MCF 10A (cell line): ENCODE results near the gene F7. TPM values are rescaled to one million over a fixed set of nuclear protein-coding genes. Genes with fewer than 3 reads are reported as not detected.

Experiments used
- BruUV-seq: library from RNA; stranded (reverse); fragments of 400-500 nt; replicated peaks from 2 replicates; lab custom pipeline; 2021; lab: Mats Ljungman, UMichigan
- CTCF ChIA-PET: fragments of 300-600 bp; sonication (Branson Sonifier 250); formaldehyde crosslinking; extraction: SDS; loops from one replicate; lab custom pipeline; 2021; ENCODE audit warnings: antibody characterized with exemption, inconsistent platforms; lab: Yijun Ruan, JAX
- POLR2A ChIA-PET: fragments of 300-600, 350-650 bp; sonication (Branson Sonifier 250); formaldehyde crosslinking; extraction: SDS; loops from one replicate; lab custom pipeline; 2020; ENCODE audit warnings: antibody characterized with exemption, inconsistent platforms; lab: Yijun Ruan, JAX
- DNase-seq: peaks from one replicate; pipeline ENCODE4 v3.0.0-alpha.2; 2018; ENCODE audit not compliant: unreplicated experiment
- H3K27ac Mint-ChIP-seq: one replicate; pipeline ENCODE4 v1.8.0; 2022; ENCODE audit warnings: mild to moderate bottlenecking, low read depth, mixed read lengths; ENCODE audit not compliant: unreplicated experiment
- H3K27me3 Mint-ChIP-seq: one replicate; pipeline ENCODE4 v1.8.0; 2022; ENCODE audit warnings: mixed read lengths; ENCODE audit not compliant: insufficient read depth, unreplicated experiment
- H3K36me3 Mint-ChIP-seq: one replicate; pipeline ENCODE4 v1.8.0; 2022; ENCODE audit warnings: mild to moderate bottlenecking, moderate library complexity, mixed read lengths; ENCODE audit not compliant: insufficient read depth, unreplicated experiment
- H3K4me1 Mint-ChIP-seq: one replicate; pipeline ENCODE4 v1.8.0; 2022; ENCODE audit warnings: mixed read lengths; ENCODE audit not compliant: insufficient read depth, unreplicated experiment
- H3K4me3 Mint-ChIP-seq: one replicate; pipeline ENCODE4 v1.8.0; 2022; ENCODE audit warnings: mild to moderate bottlenecking, moderate library complexity, mixed read lengths; ENCODE audit not compliant: unreplicated experiment
- H3K9me3 Mint-ChIP-seq: one replicate; pipeline ENCODE4 v1.8.0; 2022; ENCODE audit warnings: mixed read lengths; ENCODE audit not compliant: unreplicated experiment
- intact Hi-C: fragments of 100-400 bp; cut with micrococcal nuclease; formaldehyde crosslinking; loops from 2 replicates; pipeline ENCODE4 v1.14.1; 2022
- total RNA-seq: library from RNA; stranded (reverse); gene quantifications from 2 replicates; pipeline ENCODE4 v1.2.3, GENCODE V29; 2022
- TF ChIP-seq, protein P1 (sequence below): fragments of 200-600 bp; IDR thresholded peaks from one replicate; pipeline ENCODE4 v1.8.0; 2022; ENCODE audit warnings: antibody characterized with exemption, mild to moderate bottlenecking; ENCODE audit not compliant: unreplicated experiment

F7 gene
- total RNA-seq, 1 experiment from 2014 or later, result not detected

DNA sequence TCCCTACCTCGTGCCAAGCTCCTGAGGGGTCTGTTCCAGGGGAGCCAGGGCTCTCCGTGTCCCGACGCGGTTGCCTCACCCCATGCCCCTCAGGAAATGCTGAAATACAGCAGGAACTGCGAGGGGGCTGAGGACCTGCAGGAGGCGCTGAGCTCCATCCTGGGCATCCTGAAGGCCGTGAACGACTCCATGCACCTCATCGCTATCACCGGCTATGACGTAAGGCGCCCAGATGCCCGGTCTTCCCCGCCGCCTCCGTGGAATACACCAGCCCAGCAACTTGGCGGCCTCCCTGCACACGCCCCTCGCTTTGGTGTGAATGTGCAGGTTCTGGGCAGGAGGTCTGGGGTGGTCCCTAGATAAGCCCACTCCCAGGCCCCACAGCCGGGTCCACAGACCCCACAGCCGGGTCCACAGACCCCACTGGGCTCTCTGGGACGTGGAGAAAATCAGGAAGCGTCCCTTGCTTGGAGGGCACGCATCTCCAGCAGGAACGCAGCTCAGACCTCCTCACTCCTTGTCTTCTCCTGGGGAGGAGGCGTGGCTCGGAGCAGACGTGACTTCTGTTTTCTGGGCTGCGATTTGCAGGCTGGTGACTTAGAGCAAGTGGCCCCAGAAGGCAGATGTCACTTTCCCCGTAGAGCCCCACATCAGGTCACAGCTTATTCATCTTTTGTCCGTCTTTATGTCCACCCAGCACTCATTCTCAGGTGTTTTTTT lies 19.4 kb upstream of the F7 start:
- DNase-seq, result no peak
- intact Hi-C loops, result no loop called here
- no TSS peak for BruUV-seq
- H3K36me3 Mint-ChIP-seq, result no peaks in the 10 kb centered on the region
- no peaks in the 10 kb centered on the region for H3K4me1 Mint-ChIP-seq
- H3K27me3 Mint-ChIP-seq, result peaks cover 9% of the 10 kb centered on the region
- ChIA-PET CTCF (interaction anchor here (0.6 kb wide), 1 partner anchor 934 kb away, joined by 3 read pairs; no protein-coding TSS in a partner anchor), POLR2A (no interaction called here)
- TF ChIP-seq, protein P1, sequence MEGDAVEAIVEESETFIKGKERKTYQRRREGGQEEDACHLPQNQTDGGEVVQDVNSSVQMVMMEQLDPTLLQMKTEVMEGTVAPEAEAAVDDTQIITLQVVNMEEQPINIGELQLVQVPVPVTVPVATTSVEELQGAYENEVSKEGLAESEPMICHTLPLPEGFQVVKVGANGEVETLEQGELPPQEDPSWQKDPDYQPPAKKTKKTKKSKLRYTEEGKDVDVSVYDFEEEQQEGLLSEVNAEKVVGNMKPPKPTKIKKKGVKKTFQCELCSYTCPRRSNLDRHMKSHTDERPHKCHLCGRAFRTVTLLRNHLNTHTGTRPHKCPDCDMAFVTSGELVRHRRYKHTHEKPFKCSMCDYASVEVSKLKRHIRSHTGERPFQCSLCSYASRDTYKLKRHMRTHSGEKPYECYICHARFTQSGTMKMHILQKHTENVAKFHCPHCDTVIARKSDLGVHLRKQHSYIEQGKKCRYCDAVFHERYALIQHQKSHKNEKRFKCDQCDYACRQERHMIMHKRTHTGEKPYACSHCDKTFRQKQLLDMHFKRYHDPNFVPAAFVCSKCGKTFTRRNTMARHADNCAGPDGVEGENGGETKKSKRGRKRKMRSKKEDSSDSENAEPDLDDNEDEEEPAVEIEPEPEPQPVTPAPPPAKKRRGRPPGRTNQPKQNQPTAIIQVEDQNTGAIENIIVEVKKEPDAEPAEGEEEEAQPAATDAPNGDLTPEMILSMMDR, result no peak
- no peak overlapping the region for H3K27ac Mint-ChIP-seq
- H3K9me3 Mint-ChIP-seq, result no peaks in the 10 kb centered on the region
- H3K4me3 Mint-ChIP-seq, result no peak overlapping the region

DNA sequence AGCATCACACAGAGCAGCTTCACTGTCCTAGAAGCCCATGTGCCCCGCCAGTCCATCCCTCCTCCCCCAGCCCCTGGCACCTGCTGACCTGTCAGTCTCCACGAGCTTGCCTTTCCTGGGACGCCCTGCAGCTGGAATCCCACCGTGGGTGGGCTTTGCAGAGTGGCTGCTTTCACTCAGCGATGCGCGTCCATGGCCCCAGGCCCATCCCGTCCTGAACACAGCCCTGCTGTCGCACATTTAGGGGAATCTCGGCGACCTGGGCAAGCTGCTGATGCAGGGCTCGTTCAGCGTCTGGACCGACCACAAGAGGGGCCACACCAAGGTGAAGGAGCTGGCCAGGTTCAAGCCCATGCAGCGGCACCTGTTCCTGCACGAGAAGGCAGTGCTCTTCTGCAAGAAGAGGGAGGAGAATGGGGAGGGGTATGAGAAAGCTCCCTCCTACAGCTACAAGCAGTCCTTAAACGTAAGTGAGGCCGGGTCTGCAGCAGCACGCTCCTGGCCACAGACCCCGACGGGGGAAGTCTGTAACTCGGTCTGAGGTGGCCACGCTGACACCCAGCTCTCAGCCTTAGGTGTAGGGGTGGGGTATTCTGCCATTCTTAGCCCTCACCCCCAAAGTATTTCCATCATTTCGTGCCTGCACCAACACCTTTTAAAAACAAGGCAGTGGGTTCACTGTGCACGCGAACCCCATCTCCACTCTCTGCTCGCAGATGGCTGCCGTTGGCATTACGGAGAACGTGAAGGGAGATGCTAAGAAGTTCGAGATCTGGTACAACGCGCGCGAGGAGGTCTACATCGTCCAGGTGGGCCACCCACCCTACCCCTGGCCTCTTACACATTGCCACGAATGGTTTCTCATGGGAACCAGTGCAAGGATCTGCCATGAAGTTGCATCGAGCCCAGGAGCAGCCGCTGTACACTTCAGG lies 18.3 kb upstream of the F7 start:
- Mint-ChIP-seq H3K27me3 (peaks cover 11% of the 10 kb centered on the region), H3K4me1 (no peaks in the 10 kb centered on the region), H3K9me3 (no peaks in the 10 kb centered on the region), H3K27ac (no peak overlapping the region), H3K36me3 (no peaks in the 10 kb centered on the region), H3K4me3 (no peak overlapping the region)
- DNase-seq, result no peak
- BruUV-seq, result no TSS peak
- POLR2A ChIA-PET, result no interaction called here
- TF ChIP-seq, protein P1, result no peak
- CTCF ChIA-PET, result interaction anchor here (0.6 kb wide), 2 partner anchors 87 to 933 kb away, joined by 3 read pairs; no protein-coding TSS in a partner anchor
- intact Hi-C loops, result no loop called here

DNA sequence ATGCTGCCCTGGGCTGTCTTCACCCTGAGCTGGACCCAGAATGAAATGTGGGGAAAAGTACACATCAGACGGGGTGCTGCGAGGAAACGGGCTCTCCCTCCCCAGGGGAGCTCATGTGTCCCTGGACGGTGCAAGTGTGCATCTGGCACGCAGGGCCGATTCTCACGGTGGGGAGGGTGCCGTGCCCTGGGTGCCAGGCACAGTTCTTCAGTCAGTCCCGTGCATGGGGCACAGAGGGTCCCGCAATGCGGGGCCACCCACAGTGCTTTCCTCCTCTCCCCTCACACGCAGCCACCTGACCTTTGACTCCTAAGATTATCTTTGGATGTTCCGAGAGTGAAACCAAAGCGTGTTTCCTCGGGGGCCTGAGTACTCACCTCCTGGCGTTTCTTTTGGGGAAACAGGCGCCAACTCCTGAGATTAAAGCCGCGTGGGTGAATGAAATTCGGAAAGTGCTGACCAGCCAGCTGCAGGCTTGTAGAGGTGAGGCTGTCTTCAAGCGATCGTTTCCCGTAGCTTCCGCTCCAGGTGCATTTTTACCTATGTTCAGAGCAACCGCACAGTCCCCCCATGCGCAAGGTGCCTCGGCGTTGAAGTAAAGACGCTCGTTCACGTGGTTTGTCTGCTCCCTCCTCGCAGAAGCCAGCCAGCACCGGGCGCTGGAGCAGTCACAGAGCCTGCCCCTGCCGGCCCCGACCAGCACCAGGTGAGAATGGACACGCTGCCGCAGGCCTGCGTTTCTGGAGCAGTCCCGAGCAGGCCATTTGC lies 17.5 kb upstream of the F7 start:
- POLR2A ChIA-PET, result no interaction called here
- no peaks in the 10 kb centered on the region for H3K36me3 Mint-ChIP-seq
- TF ChIP-seq, protein P1, result no peak
- no peaks in the 10 kb centered on the region for H3K4me1 Mint-ChIP-seq
- CTCF ChIA-PET, result interaction anchor here (0.6 kb wide), 2 partner anchors 61 to 87 kb away, joined by 3 read pairs; no protein-coding TSS in a partner anchor
- H3K27me3 Mint-ChIP-seq, result peaks cover 11% of the 10 kb centered on the region
- no peak for DNase-seq
- no peak overlapping the region for H3K4me3 Mint-ChIP-seq
- no peaks in the 10 kb centered on the region for H3K9me3 Mint-ChIP-seq
- intact Hi-C loops, result no loop called here
- H3K27ac Mint-ChIP-seq, result no peak overlapping the region
- BruUV-seq, result no TSS peak
